ENCODE measurements around the gene ANKRD39. TPM values are rescaled to one million over a fixed set of nuclear protein-coding genes. Genes with fewer than 3 reads are reported as not detected.

Gene ANKRD39
- total and polyA plus RNA-seq, 2 of the 8 experiments (the other 6 are each of a cell fraction or from before 2014, with no cell fraction given), result 18.5 to 21.3 TPM

DNA sequence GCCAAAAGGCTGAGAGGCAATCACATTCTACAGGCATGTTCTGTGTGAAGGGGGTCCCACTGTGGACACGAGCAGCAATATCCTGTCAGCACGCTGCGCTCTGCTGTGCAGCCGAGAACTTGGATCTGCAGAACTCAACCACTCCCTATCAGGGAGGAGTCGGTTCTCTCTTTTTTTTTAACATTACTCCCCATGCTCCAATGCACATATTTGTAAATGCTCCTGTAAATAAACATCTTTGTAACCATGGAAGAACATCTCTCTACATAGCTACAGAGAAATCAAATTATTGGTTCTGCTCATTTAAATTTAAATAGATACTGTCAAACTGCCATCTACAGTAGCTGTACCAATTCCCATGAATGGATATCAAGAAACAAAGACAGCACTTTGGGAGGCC lies 11.0 kb downstream of the ANKRD39 start (continued):
- TF ChIP-seq HDAC2 (IDR thresholded peaks at IDR 0.05; ENCODE audit: borderline replicate concordance in 1 of 2, low read depth in 2 of 2, low read length in 2 of 2), result no peak
- no peak for TF ChIP-seq NRF1 (IDR thresholded peaks at IDR 0.05; ENCODE audit: low read depth, low read length)
- TF ChIP-seq SRF (IDR thresholded peaks at IDR 0.05; ENCODE audit: low read depth, low read length), result no peak

Data from H1 (cell line).